H1 (cell line): ENCODE data around the gene ODR4. TPM values are rescaled to one million over a fixed set of nuclear protein-coding genes. Genes with fewer than 3 reads are reported as not detected.

Experiments
- CTCF ChIA-PET: fragments of 300-600 bp; sonication (Branson Sonifier 250); formaldehyde crosslinking; loops from one replicate; lab custom pipeline; 2021; ENCODE audit not compliant: partially characterized antibody; lab: Charles Lee
- POLR2A ChIA-PET: fragments of 300-600 bp; sonication (Branson Sonifier 250); formaldehyde crosslinking; loops from one replicate; lab custom pipeline; 2021; ENCODE audit warnings: inconsistent platforms; ENCODE audit not compliant: partially characterized antibody; lab: Charles Lee
- DNase-seq, 2 experiments: peaks; one replicate each; pipeline versions ENCODE4 v3.0.0 to v3.0.0-alpha.2; 2010 to 2022; ENCODE audit warnings: low spot score in 2 of 2, low read depth in 1 of 2, mixed read lengths in 1 of 2
- FAIRE-seq: peaks from 2 replicates; lab custom pipeline; 2011; peaks lifted over from hg19 to GRCh38; lab: Jason Lieb, UNC
- H2AFZ ChIP-seq: 2 replicates; pipeline ENCODE4 v1.8.1; 2012; ENCODE audit warnings: low read length, inconsistent platforms
- H2AK5ac ChIP-seq: 2 replicates; pipeline ENCODE4 v1.6.1; 2013; ENCODE audit warnings: low read depth, low read length
- H2BK120ac ChIP-seq: replicated peaks from 2 replicates; pipeline ENCODE3; 2013; ENCODE audit warnings: low read depth, low read length, inconsistent platforms
- H2BK12ac ChIP-seq: 2 replicates; pipeline ENCODE4 v1.6.1; 2013; ENCODE audit warnings: low read depth, low read length
- H2BK15ac ChIP-seq: 2 replicates; pipeline ENCODE4 v1.6.1; 2013; ENCODE audit warnings: low read length
- H2BK20ac ChIP-seq: 2 replicates; pipeline ENCODE4 v1.6.1; 2013; ENCODE audit warnings: low read length
- H2BK5ac ChIP-seq: 2 replicates; pipeline ENCODE4 v1.6.1; 2013; ENCODE audit warnings: low read depth, low read length
- H3K14ac ChIP-seq: 2 replicates; pipeline ENCODE4 v1.6.1; 2013; ENCODE audit warnings: inconsistent platforms; ENCODE audit not compliant: insufficient read length
- H3K18ac ChIP-seq: 2 replicates; pipeline ENCODE4 v1.6.1; 2013; ENCODE audit warnings: low read length; ENCODE audit errors: extremely low read depth
- H3K23ac ChIP-seq: 2 replicates; pipeline ENCODE4 v1.6.1; 2013; ENCODE audit warnings: inconsistent platforms; ENCODE audit not compliant: insufficient read length
- H3K23me2 ChIP-seq: 2 replicates; pipeline ENCODE4 v1.6.1; 2013; ENCODE audit warnings: low read depth, low read length
- H3K27ac ChIP-seq: 2 replicates; pipeline ENCODE4 v1.6.1; 2011; ENCODE audit warnings: low read depth, low read length, inconsistent platforms
- H3K27me3 ChIP-seq, 4 experiments: replicated peaks in 1 of 4; 1 replicate in 1 of 4; 2 replicates in 3 of 4; pipeline versions ENCODE4 v1.6.1 to v1.8.1; 2011 to 2013; ENCODE audit warnings: low read length in 3 of 4, mild to moderate bottlenecking in 3 of 4, inconsistent platforms in 2 of 4, mixed read lengths in 2 of 4, moderate library complexity in 1 of 4; ENCODE audit not compliant: control insufficient read depth in 3 of 4, insufficient read depth in 3 of 4; ENCODE audit errors: extremely low read depth in 1 of 4
- H3K36me3 ChIP-seq, 4 experiments: 2 replicates each; pipeline versions ENCODE4 v1.6.1 to v1.8.1; 2011 to 2013; ENCODE audit warnings: mild to moderate bottlenecking in 4 of 4, low read length in 3 of 4, moderate library complexity in 2 of 4, control low read depth in 1 of 4, inconsistent platforms in 1 of 4; ENCODE audit not compliant: insufficient read depth in 4 of 4, control insufficient read depth in 2 of 4
- H3K4ac ChIP-seq: replicated peaks from 2 replicates; pipeline ENCODE3; 2013; ENCODE audit warnings: low read length, low read depth, mixed read lengths, inconsistent platforms; ENCODE audit not compliant: insufficient read length
- H3K4me1 ChIP-seq, 4 experiments: replicated peaks in 1 of 4; 1 replicate in 1 of 4; 2 replicates in 3 of 4; pipeline versions ENCODE4 v1.6.1 to v1.8.1; 2011 to 2013; ENCODE audit warnings: low read length in 3 of 4, inconsistent platforms in 2 of 4, mixed read lengths in 1 of 4; ENCODE audit not compliant: insufficient read depth in 4 of 4, control insufficient read depth in 3 of 4
- H3K4me2 ChIP-seq, 2 experiments: 2 replicates each; pipeline versions ENCODE4 v1.6.1 to v1.8.1; 2011 to 2013; ENCODE audit warnings: low read depth in 2 of 2, low read length in 2 of 2, control low read depth in 1 of 2, inconsistent platforms in 1 of 2, mild to moderate bottlenecking in 1 of 2; ENCODE audit not compliant: insufficient read depth in 1 of 2
- H3K4me3 ChIP-seq, 4 experiments: fragments of 200-600, 300-600 bp in 1 of 4; sonication (generic), shearing (Covaris generic), sonication (Bioruptor Twin) in 1 of 4; 2 replicates each; pipeline versions ENCODE4 v1.5.1 to v1.8.1; 2011 to 2016; ENCODE audit warnings: low read length in 4 of 4, low read depth in 3 of 4, control low read depth in 2 of 4, inconsistent platforms in 2 of 4, mild to moderate bottlenecking in 2 of 4, mixed read lengths in 1 of 4, moderate library complexity in 1 of 4; ENCODE audit not compliant: insufficient read depth in 2 of 4; ENCODE audit errors: extremely low read depth in 1 of 4
- H3K56ac ChIP-seq: replicated peaks from 2 replicates; pipeline ENCODE3; 2013; ENCODE audit warnings: low read depth, mild to moderate bottlenecking, mixed read lengths, low read length, inconsistent platforms; ENCODE audit not compliant: insufficient read length
- H3K79me1 ChIP-seq: 2 replicates; pipeline ENCODE4 v1.6.1; 2013; ENCODE audit warnings: low read depth, low read length, control low read depth
- H3K79me2 ChIP-seq, 2 experiments: 2 replicates each; pipeline versions ENCODE4 v1.6.1 to v1.8.1; 2012 to 2013; ENCODE audit warnings: low read length in 2 of 2, mild to moderate bottlenecking in 2 of 2, inconsistent platforms in 1 of 2; ENCODE audit not compliant: insufficient read depth in 2 of 2, control insufficient read depth in 1 of 2
- H3K9ac ChIP-seq, 4 experiments: replicated peaks in 1 of 4; 1 replicate in 1 of 4; 2 replicates in 3 of 4; pipeline versions ENCODE4 v1.6.1 to v1.8.1; 2011 to 2013; ENCODE audit warnings: low read depth in 3 of 4, low read length in 3 of 4, control low read depth in 2 of 4, mild to moderate bottlenecking in 2 of 4, moderate library complexity in 2 of 4, inconsistent platforms in 1 of 4; ENCODE audit errors: extremely low read depth in 1 of 4
- H3K9me3 ChIP-seq, 2 experiments: 2 replicates each; pipeline versions ENCODE4 v1.6.1 to v1.8.1; 2012 to 2013; ENCODE audit warnings: mild to moderate bottlenecking in 2 of 2, moderate library complexity in 2 of 2, control low read depth in 1 of 2, inconsistent platforms in 1 of 2, low read depth in 1 of 2, low read length in 1 of 2, mixed read lengths in 1 of 2; ENCODE audit not compliant: insufficient read depth in 2 of 2
- H4K20me1 ChIP-seq, 2 experiments: replicated peaks in 1 of 2; 2 replicates each; pipeline versions ENCODE3 to v1.8.1; 2011 to 2013; ENCODE audit warnings: inconsistent platforms in 2 of 2, low read length in 2 of 2, mild to moderate bottlenecking in 1 of 2; ENCODE audit not compliant: insufficient read depth in 2 of 2, control insufficient read depth in 1 of 2
- H4K5ac ChIP-seq: 2 replicates; pipeline ENCODE4 v1.6.1; 2013; ENCODE audit warnings: low read length, low read depth, mixed read lengths, inconsistent platforms; ENCODE audit not compliant: insufficient read length
- H4K8ac ChIP-seq: 2 replicates; pipeline ENCODE4 v1.8.0; 2013; ENCODE audit warnings: mild to moderate bottlenecking, moderate library complexity, low read length, inconsistent platforms; ENCODE audit not compliant: insufficient read depth; ENCODE audit errors: extremely low read depth
- H4K91ac ChIP-seq: replicated peaks from 2 replicates; pipeline ENCODE3; 2013; ENCODE audit warnings: low read length, mixed read lengths, inconsistent platforms; ENCODE audit not compliant: insufficient read length
- ASH2L ChIP-seq: fragments of 200-600, 300-600 bp; sonication (generic); IDR thresholded peaks from one replicate; pipeline ENCODE4 v1.7.1; 2017; ENCODE audit warnings: low read length
- SUZ12 ChIP-seq: fragments of 200-600 bp; sonication (generic); IDR thresholded peaks from 2 replicates; pipeline ENCODE4 v1.6.1; 2012; ENCODE audit warnings: mild to moderate bottlenecking, inconsistent platforms, low read length, moderate library complexity, mixed read lengths
- WGBS, 2 experiments: shearing (Covaris generic) in 1 of 2; methylation state at CpG; one replicate each; pipeline versions ENCODE4 v1.1.6 to v1.1.7; 2013 to 2015; ENCODE audit warnings: low lambda C conversion rate in 2 of 2, mixed read lengths in 2 of 2, inconsistent platforms in 1 of 2, low coverage in 1 of 2, missing lambda C conversion rate in 1 of 2; ENCODE audit not compliant: insufficient replicate concordance in 2 of 2, insufficient coverage in 1 of 2, insufficient read length in 1 of 2; ENCODE audit errors: extremely low coverage in 1 of 2, missing lambda C conversion rate in 1 of 2; 5-methylcytosine and 5-hydroxymethylcytosine counted together
- polyA plus RNA-seq, 7 experiments: library from polyadenylated mRNA; depleted of rRNA in 3 of 7; stranded (reverse) in 5 of 7; unstranded in 2 of 7; fragments of >200 nt in 5 of 7; fragments of 200-250 nt in 2 of 7; gene quantifications; 1 replicate in 5 of 7; 2 replicates in 1 of 7; 4 replicates in 1 of 7; pipeline versions ENCODE4 v1.2.1 to v1.2.3, GENCODE V29; 2011 to 2013; ENCODE audit warnings: missing spikeins in 2 of 7, mixed read lengths in 2 of 7
- total RNA-seq: library from RNA; stranded (reverse); fragmentation: NEBNext Ultra II Directional; extraction: Animal tissue kit (Norgen Biotek cat#: 25700); gene quantifications from 2 replicates; pipeline ENCODE4 v1.2.1, GENCODE V29; 2021
- TF ChIP-seq, protein P1 (sequence below), 3 experiments: IDR thresholded peaks; 1 replicate in 2 of 3; 2 replicates in 1 of 3; pipeline versions ENCODE4 v1.5.1 to v1.6.1; 2011; ENCODE audit warnings: low read length in 3 of 3, mild to moderate bottlenecking in 3 of 3, inconsistent platforms in 2 of 3, low read depth in 1 of 3, moderate library complexity in 1 of 3; ENCODE audit not compliant: insufficient read depth in 1 of 3; ENCODE audit errors: control extremely low read depth in 1 of 3

Gene ODR4
- total and polyA plus RNA-seq, 2 of the 8 experiments (the other 6 are each of a cell fraction or from before 2014, with no cell fraction given): 4.1 to 14.1 TPM

DNA sequence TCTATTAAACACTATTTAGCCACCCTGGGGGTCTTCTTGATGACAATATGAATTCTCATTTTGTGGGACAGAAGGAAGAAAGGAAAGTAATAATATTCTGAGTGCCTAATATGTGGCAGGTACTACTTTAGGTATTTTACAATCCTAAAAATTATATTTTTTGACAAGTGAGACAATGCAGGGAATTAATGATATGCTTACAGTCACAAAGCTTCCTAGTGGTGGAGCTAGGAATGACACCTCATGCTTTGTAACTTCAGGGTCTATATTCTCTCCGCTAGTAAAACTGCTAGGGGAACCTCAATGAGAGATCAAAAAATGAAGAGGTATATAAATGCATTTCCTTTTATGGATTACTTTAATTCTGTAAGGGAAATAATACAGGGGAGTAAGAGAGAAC is 44.9 kb upstream of the ODR4 start:
- H4K8ac ChIP-seq: no peak overlapping the region
- H2AFZ ChIP-seq: no peak overlapping the region
- H4K91ac ChIP-seq: no peak overlapping the region
- H3K4me3 ChIP-seq: no peak overlapping the region
- no peaks in the 10 kb centered on the region for H3K4me1 ChIP-seq
- H3K79me1 ChIP-seq: no peaks in the 10 kb centered on the region
- POLR2A ChIA-PET: interaction anchor here (0.8 to 2.2 kb wide), 2 partner anchors 12 to 32 kb away, joined by 3 to 5 read pairs; no protein-coding TSS in a partner anchor
- no peaks in the 10 kb centered on the region for H3K79me2 ChIP-seq
- no peak overlapping the region for H3K9ac ChIP-seq
- H2BK12ac ChIP-seq: no peak overlapping the region
- H3K23ac ChIP-seq: no peak overlapping the region
- no peak overlapping the region for H2BK15ac ChIP-seq
- H3K56ac ChIP-seq: no peak overlapping the region
- H2BK20ac ChIP-seq: no peak overlapping the region
- H2BK5ac ChIP-seq: no peak overlapping the region
- H4K5ac ChIP-seq: no peak overlapping the region
- 96% methylated on average over 1 of the region's 1 CpG; no CpG with 5 or more reads in 1 of the 2 experiments for WGBS, 2 experiments
- H2AK5ac ChIP-seq: no peak overlapping the region
- DNase-seq (no peak), FAIRE-seq (no peak)
- H3K4ac ChIP-seq: no peak overlapping the region
- H3K36me3 ChIP-seq: peaks cover 15 to 89% (median 63%) of the 10 kb centered on the region in 4 experiments
- CTCF ChIA-PET: interaction anchor here (0.6 to 12.9 kb wide), 28 partner anchors 10 to 650 kb away, joined by 3 to 134 read pairs (median 4); partner anchors contain the start of gene TPR
- H2BK120ac ChIP-seq: no peak overlapping the region
- TF ChIP-seq ASH2L: no peak
- TF ChIP-seq, protein P1, sequence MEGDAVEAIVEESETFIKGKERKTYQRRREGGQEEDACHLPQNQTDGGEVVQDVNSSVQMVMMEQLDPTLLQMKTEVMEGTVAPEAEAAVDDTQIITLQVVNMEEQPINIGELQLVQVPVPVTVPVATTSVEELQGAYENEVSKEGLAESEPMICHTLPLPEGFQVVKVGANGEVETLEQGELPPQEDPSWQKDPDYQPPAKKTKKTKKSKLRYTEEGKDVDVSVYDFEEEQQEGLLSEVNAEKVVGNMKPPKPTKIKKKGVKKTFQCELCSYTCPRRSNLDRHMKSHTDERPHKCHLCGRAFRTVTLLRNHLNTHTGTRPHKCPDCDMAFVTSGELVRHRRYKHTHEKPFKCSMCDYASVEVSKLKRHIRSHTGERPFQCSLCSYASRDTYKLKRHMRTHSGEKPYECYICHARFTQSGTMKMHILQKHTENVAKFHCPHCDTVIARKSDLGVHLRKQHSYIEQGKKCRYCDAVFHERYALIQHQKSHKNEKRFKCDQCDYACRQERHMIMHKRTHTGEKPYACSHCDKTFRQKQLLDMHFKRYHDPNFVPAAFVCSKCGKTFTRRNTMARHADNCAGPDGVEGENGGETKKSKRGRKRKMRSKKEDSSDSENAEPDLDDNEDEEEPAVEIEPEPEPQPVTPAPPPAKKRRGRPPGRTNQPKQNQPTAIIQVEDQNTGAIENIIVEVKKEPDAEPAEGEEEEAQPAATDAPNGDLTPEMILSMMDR (IDR thresholded peaks at IDR 0.05; ENCODE audit: control extremely low read depth in 1 of 3, insufficient read depth in 1 of 3, low read depth in 1 of 3, low read length in 3 of 3): peak in 2 of 3 experiments; percentile 5 to 42; a peak in 2 of 4 replicates
- TF ChIP-seq SUZ12: no peak
- H3K14ac ChIP-seq: no peak overlapping the region
- no peak overlapping the region for H3K27ac ChIP-seq
- H3K4me2 ChIP-seq: no peak overlapping the region
- H3K18ac ChIP-seq: no peak overlapping the region
- H3K9me3 ChIP-seq: no peaks in the 10 kb centered on the region
- no peaks in the 10 kb centered on the region for H3K27me3 ChIP-seq
- H3K23me2 ChIP-seq: no peaks in the 10 kb centered on the region
- peaks cover 0 to 2% of the 10 kb centered on the region in 2 experiments for H4K20me1 ChIP-seq
